HG03196 (cell line): ENCODE results near the gene NCF1.
"Not testable (repeated sequence)": the region's sequence is repeated elsewhere in the genome, so short reads cannot be mapped to it uniquely, and the experiment has no call there.

Experiments
- ATAC-seq: cut with Tn5 transposase; IDR thresholded peaks from one replicate; pipeline ENCODE4 v1.9.1; 2021; ENCODE audit not compliant: unreplicated experiment

Gene NCF1

DNA sequence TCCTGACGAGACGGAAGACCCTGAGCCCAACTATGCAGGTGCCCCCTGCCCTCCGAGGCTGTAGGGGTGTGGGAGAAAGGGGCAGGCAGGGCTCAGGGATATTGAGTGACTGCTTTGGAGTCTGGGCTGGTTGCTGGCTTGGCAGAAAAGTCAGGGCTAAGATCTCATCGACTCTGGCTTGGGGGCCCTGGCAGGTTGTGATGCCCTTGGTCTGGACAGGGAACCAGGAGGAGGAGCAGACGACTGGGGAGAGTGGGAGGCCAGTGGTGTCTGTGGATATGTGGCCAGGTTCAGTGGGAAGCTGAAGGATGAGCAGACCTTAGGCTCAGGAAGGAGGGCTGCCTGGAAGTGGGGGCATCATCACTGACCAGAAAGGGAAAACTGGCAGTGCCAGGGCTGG is 9.8 kb downstream of the NCF1 start:
- not testable (repeated sequence) for ATAC-seq

DNA sequence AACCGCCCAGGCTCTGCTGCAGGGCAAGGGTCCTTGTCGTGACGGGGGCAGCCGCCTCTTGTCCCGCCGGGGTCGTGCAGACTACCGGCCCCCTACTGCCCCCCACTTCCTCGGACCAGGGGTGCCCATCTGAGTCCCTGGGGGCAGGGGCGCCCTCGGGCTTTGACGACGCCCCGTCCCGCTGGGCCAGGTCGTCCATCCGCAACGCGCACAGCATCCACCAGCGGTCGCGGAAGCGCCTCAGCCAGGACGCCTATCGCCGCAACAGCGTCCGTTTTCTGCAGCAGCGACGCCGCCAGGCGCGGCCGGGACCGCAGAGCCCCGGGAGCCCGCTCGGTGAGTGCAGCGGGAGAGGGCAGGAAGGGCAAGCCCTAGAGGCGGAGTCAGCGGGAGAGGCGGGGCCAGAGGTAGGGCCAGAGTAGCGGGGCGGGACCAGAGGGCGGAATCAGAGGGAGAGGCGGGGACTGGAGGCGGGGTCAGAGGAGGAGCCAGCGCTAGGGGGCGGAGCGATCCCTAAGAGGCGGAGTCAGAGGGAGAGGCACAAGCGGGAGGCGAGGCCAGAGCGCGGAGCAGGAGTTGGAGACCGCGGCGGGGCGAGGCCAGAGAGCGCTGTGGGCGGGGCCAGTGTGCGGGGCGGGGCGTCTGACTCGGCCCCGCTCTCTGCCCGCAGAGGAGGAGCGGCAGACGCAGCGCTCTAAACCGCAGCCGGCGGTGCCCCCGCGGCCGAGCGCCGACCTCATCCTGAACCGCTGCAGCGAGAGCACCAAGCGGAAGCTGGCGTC is 14.7 kb downstream of the NCF1 start:
- ATAC-seq: peak; percentile 88

DNA sequence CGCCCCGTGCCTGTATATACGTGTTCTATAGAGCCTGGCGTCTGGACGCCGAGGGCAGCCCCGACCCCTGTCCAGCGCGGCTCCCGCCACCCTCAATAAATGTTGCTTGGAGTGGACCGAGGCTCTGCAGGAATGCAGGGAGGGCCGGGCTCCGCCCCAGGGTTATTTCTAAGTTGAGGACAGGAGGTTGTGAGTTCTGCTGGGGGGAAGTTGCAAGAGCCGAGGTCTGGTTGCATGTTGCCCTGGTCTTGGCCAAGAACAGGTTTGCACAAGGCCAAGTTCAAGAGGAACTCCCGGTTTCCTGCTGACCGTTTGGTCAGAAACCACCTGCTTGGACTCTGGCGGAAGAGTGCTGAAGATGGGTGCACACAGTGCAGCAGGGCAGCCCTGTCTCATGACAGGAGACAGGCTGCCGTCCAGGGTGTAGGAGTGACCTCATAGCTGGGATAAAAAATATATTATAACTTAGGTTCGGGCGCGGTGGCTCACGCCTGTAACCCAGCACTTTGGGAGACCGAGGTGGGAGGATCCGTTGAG is 15.5 kb downstream of the NCF1 start:
- not testable (repeated sequence) for ATAC-seq

DNA sequence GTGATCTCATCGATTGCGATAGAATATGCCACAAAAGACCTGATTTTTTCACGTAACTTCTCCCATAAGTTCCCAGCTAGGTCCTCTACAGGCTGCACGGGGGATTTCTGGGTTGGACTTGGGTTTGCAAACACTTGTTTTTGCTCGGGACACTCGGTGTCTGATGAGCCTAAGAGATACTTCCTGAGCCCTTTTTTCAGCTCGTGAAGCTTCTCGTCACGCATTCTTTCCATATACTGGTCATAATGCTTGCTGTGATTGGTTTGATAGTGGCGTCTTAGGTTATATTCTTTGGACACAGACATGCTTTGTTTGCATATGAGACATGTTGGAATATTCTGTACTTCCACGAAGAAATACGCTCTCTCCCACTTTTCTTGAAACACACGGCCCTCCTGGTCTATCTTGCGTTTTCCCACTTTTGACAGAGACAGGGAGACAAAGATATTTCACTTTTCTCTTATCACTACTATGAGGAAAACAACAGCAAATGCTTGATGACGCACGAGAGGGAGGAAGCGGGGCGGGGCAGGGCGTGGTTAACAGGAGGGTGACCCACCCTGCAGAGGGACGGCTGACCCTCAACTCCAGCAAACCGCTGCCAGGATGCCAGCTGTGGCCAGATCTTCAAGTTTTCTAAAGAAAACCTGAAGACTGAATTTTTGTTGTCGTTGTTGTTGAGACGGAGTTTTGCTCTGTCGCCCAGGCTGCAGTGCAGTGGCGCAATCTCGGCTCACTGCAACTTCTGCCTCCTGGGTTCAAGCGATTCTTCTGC is 24.2 kb downstream of the NCF1 start:
- not testable (repeated sequence) for ATAC-seq

DNA sequence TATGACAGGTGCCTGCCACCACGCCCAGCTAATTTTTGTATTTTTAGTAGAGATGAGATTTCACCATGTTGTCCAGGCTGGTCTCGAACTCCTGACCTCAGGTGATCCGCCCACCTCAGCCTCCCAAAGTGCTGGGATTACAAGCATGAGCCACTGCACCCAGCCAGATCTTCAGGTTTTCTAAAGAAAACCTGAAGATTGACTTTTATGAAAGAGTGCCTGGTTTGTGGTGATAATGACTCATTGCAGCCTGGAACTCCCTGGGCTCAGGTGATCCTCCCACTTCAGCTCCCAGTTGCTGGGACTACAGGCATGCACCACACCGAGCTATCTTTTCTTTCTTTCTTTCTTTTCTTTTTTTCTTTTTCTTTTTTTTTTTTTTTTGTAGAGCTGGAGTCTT is 24.8 kb downstream of the NCF1 start:
- not testable (repeated sequence) for ATAC-seq

DNA sequence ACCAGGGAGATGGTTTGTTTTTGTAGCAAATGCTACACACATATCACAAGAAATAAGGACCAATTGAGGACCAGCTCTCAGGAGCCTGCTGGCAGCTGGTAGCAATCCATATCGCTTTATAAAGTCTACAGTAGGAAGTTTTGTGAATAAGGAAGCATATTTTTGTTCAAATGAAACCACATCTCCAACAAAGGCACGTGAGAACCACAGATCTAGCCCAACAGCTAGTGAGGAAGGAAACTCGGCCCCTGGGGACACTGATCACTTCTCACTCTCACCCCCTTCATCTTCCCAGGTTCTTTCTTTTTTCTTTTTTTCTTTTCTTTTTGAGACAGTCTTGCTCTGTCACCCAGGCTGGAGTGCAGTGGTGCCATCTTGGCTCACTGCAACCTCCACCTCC is 42.1 kb downstream of the NCF1 start:
- not testable (repeated sequence) for ATAC-seq

DNA sequence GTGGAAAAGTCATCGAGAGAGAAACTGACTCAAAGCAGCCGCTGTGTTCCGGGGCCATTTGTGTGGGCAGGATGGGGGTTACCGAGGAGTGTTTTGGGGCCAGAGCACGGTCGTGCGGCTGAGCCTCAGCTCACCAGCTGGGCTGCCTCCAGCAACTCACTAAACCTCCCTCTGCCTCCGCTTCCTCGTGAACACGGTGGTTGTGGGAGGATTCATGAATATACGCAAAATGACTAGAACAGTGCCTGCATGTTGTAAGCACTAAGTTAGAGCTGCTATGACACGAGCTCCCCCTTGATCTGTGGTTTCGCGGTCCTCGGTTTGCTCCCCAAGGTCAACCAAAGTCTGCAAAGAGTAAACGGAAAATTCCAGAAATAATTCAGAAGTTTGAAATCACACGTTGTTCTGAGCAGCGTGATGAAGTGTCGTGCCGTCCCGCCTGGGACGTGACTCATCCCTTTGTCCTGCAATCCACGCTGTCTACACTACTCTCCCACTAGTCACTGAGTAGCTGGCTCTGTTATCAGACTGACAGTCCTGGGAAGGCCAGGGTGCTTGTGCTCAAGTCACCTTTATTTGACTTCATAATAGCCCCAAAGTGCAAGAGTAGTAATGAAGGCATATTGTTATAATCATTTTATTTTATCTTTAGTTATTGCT is 46.5 kb downstream of the NCF1 start:
- ATAC-seq: peak; percentile 60

DNA sequence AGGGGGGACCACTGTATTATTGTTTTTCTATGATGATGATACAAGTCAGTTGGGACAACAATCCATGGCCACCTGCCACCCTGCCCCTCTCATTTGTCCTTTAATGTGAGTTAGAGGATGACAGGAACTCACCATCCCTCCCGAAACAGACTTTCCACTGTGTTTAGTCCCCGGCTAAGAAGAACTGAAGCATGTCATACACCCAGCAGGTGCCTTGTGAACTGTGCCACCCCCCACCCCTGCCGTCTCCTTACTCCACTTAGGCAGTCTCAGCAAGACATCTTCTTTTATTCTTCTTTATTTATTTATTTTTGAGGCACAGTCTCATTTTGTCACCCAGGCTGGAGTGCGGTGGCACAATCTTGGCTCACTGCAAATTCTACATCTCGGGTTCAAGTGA is 47.4 kb downstream of the NCF1 start:
- ATAC-seq: not testable (repeated sequence)

DNA sequence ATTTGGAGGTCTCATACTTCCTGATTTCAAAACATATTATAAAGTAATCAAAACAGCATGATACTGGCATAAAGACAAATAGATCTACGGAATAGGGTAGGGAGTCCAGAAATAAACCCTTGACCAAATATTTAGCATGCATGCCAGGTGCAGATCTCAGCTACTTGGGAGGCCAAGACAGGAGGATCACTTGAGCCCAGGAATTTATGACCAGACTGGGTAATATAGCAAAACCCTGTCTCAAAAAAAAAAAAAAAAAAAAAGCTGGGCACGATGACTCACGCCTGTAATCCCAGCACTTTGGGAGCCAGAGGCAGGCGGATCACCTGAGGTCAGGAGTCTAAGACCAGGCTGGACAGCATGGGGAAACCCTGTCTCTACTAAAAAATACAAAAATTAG is 56.1 kb downstream of the NCF1 start:
- not testable (repeated sequence) for ATAC-seq

DNA sequence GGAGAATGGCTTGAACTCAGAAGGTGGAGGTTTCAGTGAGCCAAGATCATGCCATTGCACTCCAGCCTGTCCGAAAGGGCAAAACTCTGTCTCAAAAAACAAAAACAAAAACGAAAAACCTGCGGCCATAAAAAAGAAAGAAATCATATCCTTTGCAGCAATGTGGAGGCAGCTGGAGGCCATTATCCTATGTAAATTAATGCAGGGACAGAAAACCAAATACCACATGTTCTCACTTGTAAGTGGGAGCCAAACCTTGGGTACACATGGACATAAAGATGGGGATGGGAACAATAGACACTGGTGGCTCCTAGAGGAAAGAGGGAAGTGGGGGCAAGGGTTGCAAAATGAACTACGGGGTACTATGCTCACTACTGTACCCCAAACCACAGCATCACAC is 56.6 kb downstream of the NCF1 start:
- ATAC-seq: not testable (repeated sequence)
